CD4-positive, CD25-positive, alpha-beta regulatory T cell (primary cell): ENCODE results near the gene AGAP1. TPM values are rescaled to one million over a fixed set of nuclear protein-coding genes. Genes with fewer than 3 reads are reported as not detected.

Experiments
- ATAC-seq, 2 donors: fragments of 150-1000 bp; cut with Tn5 transposase; one replicate each; pipeline ENCODE4 v1.10.0; 2021; ENCODE audit warnings: low read depth in 2 of 2, moderate number of reproducible peaks in 2 of 2, moderate library complexity in 1 of 2
- DNase-seq, 3 donors: peaks; one replicate each; pipeline versions ENCODE4 v3.0.0 to v3.0.0-alpha.2; 2012 to 2022; ENCODE audit warnings: mixed read lengths in 1 of 3
- H3K27ac ChIP-seq: one replicate; pipeline ENCODE4 v1.7.0; 2013; ENCODE audit warnings: mild to moderate bottlenecking, low read length; ENCODE audit not compliant: insufficient read depth, poor library complexity, severe bottlenecking
- H3K27me3 ChIP-seq: one replicate; pipeline ENCODE4 v1.7.0; 2013; ENCODE audit warnings: low read length; ENCODE audit not compliant: control insufficient read depth, insufficient read depth
- H3K36me3 ChIP-seq: one replicate; pipeline ENCODE4 v1.7.0; 2013; ENCODE audit warnings: mild to moderate bottlenecking, low read length, moderate library complexity; ENCODE audit not compliant: control insufficient read depth, insufficient read depth
- H3K4me1 ChIP-seq: 2 replicates; pipeline ENCODE4 v1.7.0; 2013; ENCODE audit warnings: mild to moderate bottlenecking, low read length; ENCODE audit not compliant: insufficient read depth, control insufficient read depth, poor library complexity, severe bottlenecking
- H3K4me3 ChIP-seq: one replicate; pipeline ENCODE4 v1.7.0; 2013; ENCODE audit warnings: low read depth, mild to moderate bottlenecking, low read length, moderate library complexity
- H3K9me3 ChIP-seq, 2 experiments: 1 replicate in 1 of 2; 2 replicates in 1 of 2; pipeline ENCODE4 v1.7.0; 2013; ENCODE audit warnings: low read length in 2 of 2, mild to moderate bottlenecking in 1 of 2, moderate library complexity in 1 of 2; ENCODE audit not compliant: control insufficient read depth in 2 of 2
- H3K27ac Mint-ChIP-seq, 3 donors: one replicate each; pipeline ENCODE4 v1.8.0; 2020 to 2022; ENCODE audit warnings: mild to moderate bottlenecking in 3 of 3, mixed read lengths in 3 of 3, moderate library complexity in 2 of 3
- H3K27me3 Mint-ChIP-seq: one replicate; pipeline ENCODE4 v1.8.0; 2022; ENCODE audit warnings: mild to moderate bottlenecking, mixed read lengths
- H3K36me3 Mint-ChIP-seq: one replicate; pipeline ENCODE4 v1.8.0; 2020; ENCODE audit warnings: mixed read lengths
- H3K4me1 Mint-ChIP-seq, 4 donors: one replicate each; pipeline ENCODE4 v1.8.0; 2020 to 2022; ENCODE audit warnings: mixed read lengths in 4 of 4, mild to moderate bottlenecking in 1 of 4
- H3K4me3 Mint-ChIP-seq, 4 donors: one replicate each; pipeline ENCODE4 v1.8.0; 2020 to 2022; ENCODE audit warnings: mild to moderate bottlenecking in 4 of 4, mixed read lengths in 4 of 4, moderate library complexity in 3 of 4
- H3K9me3 Mint-ChIP-seq, 7 donors: one replicate each; pipeline ENCODE4 v1.8.0; 2020 to 2022; ENCODE audit warnings: mixed read lengths in 7 of 7, mild to moderate bottlenecking in 3 of 7, moderate library complexity in 2 of 7
- polyA plus RNA-seq, 4 donors: library from polyadenylated mRNA; unstranded; fragments of 300-500 nt; fragmentation: Illumina TruSeq; gene quantifications; one replicate each; pipeline ENCODE4 v1.2.3, GENCODE V29; 2021
- total RNA-seq: library from RNA; stranded (reverse); gene quantifications from one replicate; pipeline ENCODE4 v1.2.3, GENCODE V29; 2022

The AGAP1 gene
- total and polyA plus RNA-seq, 5 donors from 2014 or later, result 0.99 TPM; not detected in 4

DNA sequence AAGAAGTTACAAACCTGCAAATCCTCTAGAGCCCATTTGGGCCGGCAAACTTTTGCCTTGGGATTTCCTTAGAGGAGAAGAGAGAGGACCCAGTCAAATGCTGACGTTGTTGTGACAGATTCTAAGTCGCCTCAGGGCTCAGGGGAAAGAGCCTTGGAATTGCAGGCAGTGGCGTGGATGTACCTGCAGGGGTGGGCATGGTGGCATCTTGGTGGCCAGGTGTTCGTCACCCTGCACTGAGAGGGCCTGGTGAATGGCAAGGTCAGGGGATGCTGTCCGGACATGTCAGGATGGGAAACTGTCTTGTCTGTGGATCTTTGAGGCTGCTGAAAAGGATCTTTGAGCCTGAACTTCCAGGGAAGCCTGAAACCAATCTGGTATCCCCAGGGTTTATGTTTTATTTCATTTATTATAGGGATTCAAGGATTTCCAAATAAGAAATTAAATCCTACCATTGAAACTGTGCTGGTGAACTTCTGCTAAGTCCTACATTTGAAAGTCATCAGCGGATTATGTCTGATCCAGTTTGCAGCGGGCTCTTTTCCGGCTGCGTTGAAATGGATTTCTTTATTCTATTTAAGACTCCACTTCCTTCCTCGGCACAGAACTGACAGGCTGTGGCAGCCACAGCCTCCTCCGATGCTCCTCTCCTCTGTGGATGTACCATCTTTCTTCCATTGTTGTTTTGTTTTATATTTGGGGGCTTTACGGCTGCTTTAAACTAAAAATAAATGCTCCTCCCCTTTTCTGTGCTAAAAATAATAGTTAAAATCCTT, 207.6 kb downstream of the AGAP1 start:
- H3K36me3 Mint-ChIP-seq, result no peaks in the 10 kb centered on the region
- H3K9me3 Mint-ChIP-seq, result no peaks in the 10 kb centered on the region
- peaks cover 0 to 5% (median 0%) of the 10 kb centered on the region in 4 donors for H3K4me1 Mint-ChIP-seq
- H3K27ac ChIP-seq, result no peak overlapping the region
- no peaks in the 10 kb centered on the region for H3K36me3 ChIP-seq
- H3K4me3 Mint-ChIP-seq, result no peak overlapping the region
- H3K27me3 ChIP-seq, result no peaks in the 10 kb centered on the region
- H3K27ac Mint-ChIP-seq, result no peak overlapping the region
- DNase-seq, result no peak
- H3K4me1 ChIP-seq, result no peaks in the 10 kb centered on the region
- H3K4me3 ChIP-seq, result no peak overlapping the region
- ATAC-seq, result no peak
- no peaks in the 10 kb centered on the region for H3K27me3 Mint-ChIP-seq
- H3K9me3 ChIP-seq, result no peaks in the 10 kb centered on the region

DNA sequence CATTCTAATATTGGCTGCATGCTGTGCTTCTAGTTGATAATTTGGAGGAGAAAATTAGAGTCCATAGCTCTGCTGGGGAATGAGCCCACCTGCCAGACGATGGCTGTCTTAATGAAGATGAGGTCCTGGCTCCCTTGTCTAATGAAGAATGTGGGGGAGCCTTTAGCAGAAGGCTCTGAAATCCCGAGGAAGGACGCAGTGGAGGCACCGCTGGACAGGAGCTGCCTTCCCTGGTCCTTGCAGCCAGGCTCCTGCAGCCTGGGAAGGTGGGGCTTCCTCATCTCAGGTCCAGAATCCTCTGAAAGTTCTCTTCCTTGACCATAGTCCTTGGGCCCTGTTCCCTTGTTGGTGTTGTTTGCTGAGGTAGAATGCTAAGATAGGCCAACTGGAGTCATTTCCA, 208.3 kb downstream of the AGAP1 start:
- H3K36me3 Mint-ChIP-seq, result no peaks in the 10 kb centered on the region

DNA sequence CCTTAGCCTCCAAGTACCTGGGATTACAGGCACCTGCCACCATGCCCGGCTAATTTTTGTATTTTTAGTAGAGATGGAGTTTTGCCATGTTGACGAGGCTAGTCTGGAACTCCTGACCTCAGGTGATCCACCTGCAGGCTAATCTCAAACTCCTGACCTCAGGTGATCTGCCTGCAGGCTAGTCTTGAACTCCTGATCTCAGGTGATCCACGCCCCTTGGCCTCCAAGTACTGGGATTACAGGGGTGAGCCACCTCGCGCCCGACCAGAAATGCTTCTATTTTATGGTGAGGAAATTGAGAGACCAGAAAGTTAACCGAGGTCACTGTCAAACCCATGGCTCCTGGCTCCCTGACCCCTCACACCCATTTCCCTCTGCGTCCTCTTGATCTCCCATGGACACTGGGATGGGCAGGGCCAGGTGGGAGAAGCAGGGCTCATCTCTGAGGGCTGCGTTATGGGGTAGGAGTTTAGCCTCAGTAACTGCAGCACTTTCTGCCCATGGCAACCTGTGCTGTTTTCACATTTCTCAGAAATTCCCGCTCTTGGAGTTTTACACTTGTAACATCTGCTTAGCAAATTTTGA, 210.0 kb downstream of the AGAP1 start:
- Mint-ChIP-seq H3K36me3 (no peaks in the 10 kb centered on the region), H3K4me3 (no peak overlapping the region), H3K9me3 (peaks cover 0 to 2% (median 0%) of the 10 kb centered on the region in 7 donors), H3K27me3 (no peaks in the 10 kb centered on the region), H3K4me1 (peaks cover 0 to 5% (median under 1%) of the 10 kb centered on the region in 4 donors), H3K27ac (no peak overlapping the region)
- H3K4me3 ChIP-seq, result no peak overlapping the region
- no peak overlapping the region for H3K27ac ChIP-seq
- no peaks in the 10 kb centered on the region for H3K27me3 ChIP-seq
- DNase-seq (no peak), ATAC-seq (no peak)
- no peaks in the 10 kb centered on the region for H3K9me3 ChIP-seq
- H3K4me1 ChIP-seq, result no peaks in the 10 kb centered on the region
- H3K36me3 ChIP-seq, result no peaks in the 10 kb centered on the region

More for the DNA sequence above, 208.3 kb downstream of the AGAP1 start:
- Mint-ChIP-seq H3K27ac (no peak overlapping the region), H3K4me1 (peaks cover 0 to 5% (median under 1%) of the 10 kb centered on the region in 4 donors), H3K27me3 (no peaks in the 10 kb centered on the region), H3K4me3 (no peak overlapping the region), H3K9me3 (no peaks in the 10 kb centered on the region)
- H3K36me3 ChIP-seq, result no peaks in the 10 kb centered on the region
- H3K4me1 ChIP-seq, result no peaks in the 10 kb centered on the region
- no peaks in the 10 kb centered on the region for H3K27me3 ChIP-seq
- DNase-seq, result no peak
- no peak overlapping the region for H3K27ac ChIP-seq
- no peak overlapping the region for H3K4me3 ChIP-seq
- H3K9me3 ChIP-seq, result no peaks in the 10 kb centered on the region
- ATAC-seq, result no peak

DNA sequence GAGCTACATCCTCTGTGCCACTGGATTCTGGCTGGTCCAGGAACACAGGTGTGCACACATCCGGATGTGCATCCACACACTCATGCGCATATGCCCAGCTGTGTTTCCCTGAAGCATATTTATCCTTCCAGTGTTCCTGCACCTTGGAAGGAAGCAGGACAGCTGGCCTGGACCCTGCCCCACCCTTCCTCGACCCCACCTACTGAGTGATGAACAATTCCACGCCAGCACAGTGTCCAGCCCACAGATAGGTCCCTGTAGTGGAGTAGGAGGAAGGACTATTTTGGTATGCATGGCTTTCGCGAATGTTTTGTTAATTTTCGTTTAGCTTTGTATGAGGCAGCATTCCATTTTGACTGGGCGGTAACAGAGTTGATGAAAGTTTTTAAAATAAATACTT, 211.5 kb downstream of the AGAP1 start:
- H3K4me3 Mint-ChIP-seq, result no peak overlapping the region
- peaks cover 0 to 2% (median 0%) of the 10 kb centered on the region in 7 donors for H3K9me3 Mint-ChIP-seq
- peaks cover 0 to 5% (median under 1%) of the 10 kb centered on the region in 4 donors for H3K4me1 Mint-ChIP-seq
- H3K27me3 Mint-ChIP-seq, result no peaks in the 10 kb centered on the region
- Histone ChIP-seq H3K4me1 (no peaks in the 10 kb centered on the region), H3K27me3 (no peaks in the 10 kb centered on the region), H3K9me3 (no peaks in the 10 kb centered on the region), H3K27ac (no peak overlapping the region), H3K36me3 (no peaks in the 10 kb centered on the region), H3K4me3 (no peak overlapping the region)
- H3K27ac Mint-ChIP-seq, result no peak overlapping the region
- DNase-seq (no peak), ATAC-seq (no peak)
- H3K36me3 Mint-ChIP-seq, result no peaks in the 10 kb centered on the region

DNA sequence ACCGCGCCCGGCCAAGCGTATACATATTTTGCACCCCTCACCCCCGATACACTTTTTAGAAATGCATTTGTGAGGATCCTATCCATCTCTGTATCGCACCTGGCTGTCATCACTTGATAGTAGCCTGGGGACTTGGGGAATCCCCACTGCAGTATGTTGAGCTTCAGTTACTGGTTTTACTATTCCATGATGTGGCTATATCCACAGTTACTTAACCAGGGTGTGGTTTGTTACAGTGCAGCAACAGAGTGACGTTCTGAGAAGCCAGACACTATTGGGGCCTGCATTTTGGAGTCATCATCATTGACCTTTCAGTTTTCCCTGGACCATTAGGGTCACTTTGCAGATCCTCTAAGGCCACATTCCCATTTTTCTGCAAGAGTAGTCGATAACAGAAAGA, 212.7 kb downstream of the AGAP1 start:
- H3K27ac ChIP-seq, result no peak overlapping the region
- H3K27ac Mint-ChIP-seq, result no peak overlapping the region
- no peaks in the 10 kb centered on the region for H3K27me3 Mint-ChIP-seq
- peaks cover 0 to 2% (median 0%) of the 10 kb centered on the region in 7 donors for H3K9me3 Mint-ChIP-seq
- H3K4me3 Mint-ChIP-seq, result no peak overlapping the region
- no peaks in the 10 kb centered on the region for H3K36me3 Mint-ChIP-seq
- peaks cover 0 to 5% (median under 1%) of the 10 kb centered on the region in 4 donors for H3K4me1 Mint-ChIP-seq
- no peaks in the 10 kb centered on the region for H3K4me1 ChIP-seq
- DNase-seq (no peak), ATAC-seq (no peak)
- no peak overlapping the region for H3K4me3 ChIP-seq
- no peaks in the 10 kb centered on the region for H3K27me3 ChIP-seq
- H3K36me3 ChIP-seq, result no peaks in the 10 kb centered on the region
- H3K9me3 ChIP-seq, result no peaks in the 10 kb centered on the region

DNA sequence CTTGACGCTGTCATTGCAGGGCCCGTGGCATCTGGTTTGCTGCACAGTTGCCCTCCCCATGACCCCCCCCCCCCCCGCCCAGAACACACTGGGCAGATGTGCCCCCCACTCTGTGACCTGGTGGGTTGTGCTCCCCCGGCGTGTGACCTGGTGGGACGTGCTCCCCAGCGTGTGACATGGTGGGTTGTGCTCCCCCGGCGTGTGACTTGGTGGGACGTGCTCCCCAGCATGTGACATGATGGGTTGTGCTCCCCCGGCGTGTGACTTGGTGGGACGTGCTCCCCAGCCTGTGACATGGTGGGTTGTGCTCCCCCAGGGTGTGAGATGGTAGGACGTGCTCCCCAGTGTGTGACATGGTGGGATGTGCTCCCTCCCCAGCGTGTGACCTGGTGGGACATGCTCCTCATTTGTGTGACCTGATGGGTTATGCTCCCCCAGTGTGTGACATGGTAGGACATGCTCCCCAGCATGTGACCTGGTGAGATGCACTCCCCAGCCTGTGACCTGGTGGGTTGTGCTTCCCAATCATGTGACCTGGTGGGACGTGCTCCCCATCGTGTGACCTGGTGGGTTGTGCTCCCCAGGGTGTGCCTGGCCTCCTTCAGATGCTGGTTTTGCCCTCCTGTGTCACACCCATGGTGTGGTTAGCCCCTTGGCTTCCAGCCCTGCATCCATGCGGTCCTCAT, 213.7 kb downstream of the AGAP1 start:
- no peak overlapping the region for H3K27ac ChIP-seq
- peaks cover 0 to 2% (median 0%) of the 10 kb centered on the region in 7 donors for H3K9me3 Mint-ChIP-seq
- no peaks in the 10 kb centered on the region for H3K27me3 Mint-ChIP-seq
- H3K4me3 ChIP-seq, result no peak overlapping the region
- no peaks in the 10 kb centered on the region for H3K36me3 Mint-ChIP-seq
- no peak for ATAC-seq
- H3K9me3 ChIP-seq, result no peaks in the 10 kb centered on the region
- H3K4me1 ChIP-seq, result no peaks in the 10 kb centered on the region
- peaks cover 0 to 5% (median under 1%) of the 10 kb centered on the region in 4 donors for H3K4me1 Mint-ChIP-seq
- DNase-seq, result no peak
- no peaks in the 10 kb centered on the region for H3K27me3 ChIP-seq
- no peaks in the 10 kb centered on the region for H3K36me3 ChIP-seq
- H3K4me3 Mint-ChIP-seq, result no peak overlapping the region
- H3K27ac Mint-ChIP-seq, result no peak overlapping the region

DNA sequence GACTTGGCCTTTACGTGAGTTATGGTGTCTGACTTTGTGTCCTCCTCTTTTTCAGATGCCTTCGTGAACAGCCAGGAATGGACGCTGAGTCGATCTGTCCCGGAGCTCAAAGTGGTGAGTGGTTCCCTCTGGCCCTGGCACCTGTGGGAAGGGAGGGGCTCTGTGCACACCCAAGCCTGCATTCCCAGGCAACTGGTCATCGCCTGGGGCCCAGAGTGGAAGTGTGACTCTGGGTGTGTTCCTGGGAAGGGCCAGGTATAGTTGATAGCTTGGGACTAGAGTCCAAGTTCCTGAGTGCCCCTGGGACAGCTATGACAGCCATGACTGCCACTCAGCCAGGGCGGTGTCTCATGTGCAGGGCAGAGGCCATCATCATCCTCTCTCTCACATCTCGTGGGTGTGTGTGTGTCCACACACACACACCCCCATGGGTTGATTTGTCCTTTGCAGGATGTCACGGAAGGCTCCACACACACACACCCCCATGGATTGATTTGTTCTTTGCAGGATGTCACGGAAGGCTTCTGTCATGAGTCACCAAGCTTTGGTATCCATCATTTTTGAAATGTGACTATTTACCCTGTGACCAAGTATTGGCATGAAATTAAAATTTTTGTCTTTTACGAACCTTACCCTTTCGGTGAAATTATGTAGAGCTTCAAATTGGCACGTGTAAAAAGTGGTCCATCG, 215.4 kb downstream of the AGAP1 start:
- H3K4me3 ChIP-seq, result no peak overlapping the region
- H3K9me3 ChIP-seq, result no peaks in the 10 kb centered on the region
- H3K27me3 ChIP-seq, result no peaks in the 10 kb centered on the region
- Mint-ChIP-seq H3K4me3 (no peak overlapping the region), H3K4me1 (peaks cover 0 to 5% (median under 1%) of the 10 kb centered on the region in 4 donors), H3K27ac (no peak overlapping the region), H3K27me3 (no peaks in the 10 kb centered on the region), H3K9me3 (peaks cover 0 to 2% (median 0%) of the 10 kb centered on the region in 7 donors), H3K36me3 (no peaks in the 10 kb centered on the region)
- H3K27ac ChIP-seq, result no peak overlapping the region
- no peaks in the 10 kb centered on the region for H3K4me1 ChIP-seq
- H3K36me3 ChIP-seq, result no peaks in the 10 kb centered on the region
- DNase-seq, result no peak
- ATAC-seq, result no peak
